Limb (tissue), 2 donors: ENCODE measurements around the gene DTD2.

ENCODE experiments used
- DNase-seq, 2 donors: peaks; one replicate each; pipeline ENCODE4 v3.0.0-alpha.2; 2016; ENCODE audit errors: extremely low spot score in 2 of 2

DTD2 gene

DNA sequence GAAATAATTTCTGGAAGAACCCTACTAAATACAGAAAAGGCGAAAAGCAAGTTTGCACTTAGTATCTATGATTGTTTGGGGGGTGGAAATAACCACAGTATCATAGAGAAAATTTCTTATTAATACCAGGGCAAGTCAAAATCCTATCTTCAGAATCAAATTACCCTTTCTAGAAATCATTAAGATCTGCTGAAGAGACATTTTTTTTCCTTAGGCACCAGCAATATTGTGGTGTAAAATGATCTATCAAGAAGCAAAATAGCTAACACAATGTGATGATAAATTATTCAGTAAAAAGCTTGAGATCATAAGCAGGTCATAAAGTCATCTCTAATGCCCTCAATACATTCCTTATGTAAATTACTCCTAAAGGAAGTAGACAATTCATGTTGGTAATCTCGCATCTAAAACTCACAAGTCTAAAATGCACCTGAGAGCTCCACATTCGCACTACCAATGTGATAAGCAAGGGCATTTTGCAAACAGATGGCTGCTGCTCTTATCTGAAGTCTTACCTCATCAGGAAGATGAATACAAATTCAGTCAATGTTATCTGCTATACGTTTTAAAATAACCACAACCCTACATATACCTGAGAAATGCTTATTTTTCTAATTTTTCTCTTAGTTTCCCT, 51.6 kb downstream of the DTD2 start:
- no peak for DNase-seq

DNA sequence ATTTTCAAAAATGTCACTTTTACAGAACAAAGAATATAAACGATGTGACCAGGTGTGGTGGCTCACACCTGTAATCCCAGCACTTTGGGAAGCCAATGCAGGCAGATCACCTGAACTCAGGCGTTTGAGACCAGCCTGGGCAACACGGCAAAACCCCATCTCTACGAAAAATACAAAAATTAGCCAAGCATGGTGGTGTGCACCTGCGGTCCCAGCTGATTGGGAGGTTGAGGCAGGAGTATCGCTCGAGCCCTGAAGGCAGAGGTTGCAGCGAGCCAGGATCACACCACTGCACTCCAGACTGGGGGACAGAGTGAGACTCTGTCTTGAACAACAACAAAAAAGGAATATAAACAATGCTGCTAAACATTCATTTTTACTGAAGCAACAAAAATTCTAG, 52.2 kb downstream of the DTD2 start:
- DNase-seq, result no peak

DNA sequence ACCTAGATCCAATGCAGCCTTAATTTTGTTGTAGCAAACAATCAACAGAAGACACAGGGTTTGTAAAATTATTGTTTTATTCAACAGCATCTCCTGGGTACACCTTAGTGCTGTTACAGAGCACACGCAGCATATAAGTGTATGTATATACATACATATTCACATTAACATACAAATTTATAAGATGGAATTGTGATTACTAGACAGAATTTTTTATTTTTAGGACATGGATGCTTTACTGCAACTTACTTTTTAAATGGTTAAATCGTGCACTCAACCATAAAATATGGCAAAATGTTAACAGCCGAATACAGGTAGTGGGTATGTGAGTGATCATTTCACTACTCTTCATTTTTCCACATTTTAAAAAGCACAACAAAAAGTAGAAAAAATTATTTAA, 53.6 kb downstream of the DTD2 start:
- no peak for DNase-seq

GRCh38 chr14:31402764-31403439, 54.4 kb downstream of the DTD2 start:
- DNase-seq, result no peak

DNA sequence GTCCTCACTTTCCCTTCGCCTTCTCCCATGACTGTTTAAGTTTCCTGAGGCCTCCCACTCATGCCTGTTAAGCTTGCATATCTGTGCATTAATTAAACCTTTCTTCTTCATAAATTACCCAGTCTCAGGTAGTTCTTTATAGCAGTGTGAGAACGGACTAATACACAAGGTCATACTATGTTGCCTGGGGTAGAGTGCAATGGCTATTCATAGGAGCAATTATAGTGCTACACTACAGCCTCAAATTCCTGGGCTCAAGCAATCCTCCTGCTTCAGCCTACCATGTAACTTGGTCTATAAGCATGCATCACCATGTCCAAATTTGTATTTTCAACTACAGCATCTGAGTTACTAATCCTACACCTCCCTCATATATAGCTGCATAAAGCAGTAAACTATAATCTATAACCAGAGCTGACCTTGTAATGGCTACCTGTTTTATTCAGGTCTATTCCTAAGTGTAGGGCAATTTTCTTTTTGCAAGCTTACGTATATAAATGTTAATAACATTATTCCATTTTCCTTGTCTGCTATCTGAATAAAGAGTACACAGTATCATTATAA, 55.9 kb downstream of the DTD2 start:
- DNase-seq, result no peak

DNA sequence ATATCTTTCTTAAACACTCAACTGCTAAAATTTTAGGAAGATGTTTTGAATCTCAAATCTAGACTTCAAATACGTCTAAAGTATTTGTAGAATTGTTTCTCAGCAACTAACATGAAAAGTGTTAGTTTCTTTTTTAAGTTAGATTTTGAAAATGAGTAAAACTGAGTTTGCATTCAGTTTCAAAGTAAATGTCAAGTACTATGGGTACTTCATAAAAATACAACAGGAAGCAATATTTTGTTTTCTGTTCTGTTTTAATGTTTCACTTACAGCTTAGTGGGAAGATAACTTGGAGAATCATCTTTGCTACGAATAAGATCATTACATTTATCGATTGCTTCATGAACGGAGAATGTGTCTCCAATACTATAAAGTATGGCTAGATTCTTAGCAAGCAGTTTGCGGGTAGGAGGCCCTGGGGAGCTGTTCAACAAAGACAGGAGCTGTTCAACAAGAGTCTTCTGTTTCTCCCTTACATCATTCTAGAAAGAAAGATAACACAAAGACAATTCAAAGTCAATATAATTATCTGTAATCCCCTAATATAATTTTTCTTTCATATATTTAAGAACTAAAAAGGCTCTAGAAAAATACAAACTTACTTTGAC, 57.2 kb downstream of the DTD2 start:
- DNase-seq, result no peak
